ENCODE results near the gene APOBEC3B.
"Not testable (repeated sequence)": the region's sequence is repeated elsewhere in the genome, so short reads cannot be mapped to it uniquely, and the experiment has no call there.

Gene APOBEC3B

DNA sequence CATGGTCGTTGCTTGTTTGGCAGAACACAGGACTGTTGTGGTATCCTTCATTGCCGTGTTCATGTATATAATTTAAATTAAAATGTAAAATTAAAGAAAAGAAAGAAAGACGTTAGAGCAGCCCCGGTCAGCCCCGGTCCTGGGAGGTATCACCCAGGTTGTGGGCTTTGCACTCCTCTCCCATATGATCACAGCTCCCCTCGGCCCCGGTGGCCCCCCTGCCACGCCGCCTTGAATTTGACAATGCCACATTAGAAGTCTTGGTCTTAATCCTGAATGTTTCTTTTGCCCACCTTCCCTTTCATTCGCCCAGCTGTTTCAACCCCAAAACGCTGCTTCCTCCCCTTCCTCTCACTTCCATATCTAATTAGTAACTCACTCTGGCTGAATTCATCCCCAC, 13.3 kb upstream of the APOBEC3B start:
- no peak for FAIRE-seq

DNA sequence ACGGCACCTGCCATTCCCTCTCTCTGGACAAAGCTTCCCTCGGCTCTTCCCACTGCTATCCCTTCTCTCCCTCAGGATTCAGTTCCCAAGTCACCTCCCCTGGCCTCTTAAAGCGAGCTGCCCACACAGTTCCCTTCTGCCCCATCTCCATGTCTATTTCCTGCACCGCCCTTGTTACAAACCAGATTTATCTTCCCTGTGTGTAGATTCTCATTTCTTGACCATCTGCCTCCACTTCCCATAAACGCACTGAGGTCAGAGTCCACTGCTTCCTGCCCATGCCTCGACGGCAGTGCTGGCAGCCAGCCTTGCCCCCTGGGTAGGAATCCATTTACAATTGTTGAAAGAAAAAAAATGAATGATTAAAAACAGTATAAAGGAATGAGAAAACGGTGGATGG, 11.6 kb upstream of the APOBEC3B start:
- no peak for FAIRE-seq

DNA sequence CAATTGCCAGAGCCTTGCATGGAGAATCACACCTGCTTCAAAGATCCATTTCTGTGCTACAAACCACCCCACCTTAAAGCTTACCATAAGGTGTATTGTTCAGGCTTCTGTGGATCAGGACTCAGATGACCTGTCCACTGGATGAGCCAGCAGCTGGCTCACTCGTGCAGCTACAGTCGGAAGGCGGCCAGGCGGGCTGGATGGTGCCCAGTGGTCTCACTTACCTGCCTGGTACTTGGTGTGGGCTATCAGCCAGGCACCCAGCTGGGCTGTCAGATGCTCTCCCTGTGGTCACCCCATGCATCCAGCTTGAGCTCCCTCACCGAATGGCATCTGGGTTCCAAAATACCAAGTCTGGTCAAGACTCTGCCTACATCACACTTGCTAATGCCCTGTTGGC, 10.9 kb upstream of the APOBEC3B start:
- no peak for FAIRE-seq

DNA sequence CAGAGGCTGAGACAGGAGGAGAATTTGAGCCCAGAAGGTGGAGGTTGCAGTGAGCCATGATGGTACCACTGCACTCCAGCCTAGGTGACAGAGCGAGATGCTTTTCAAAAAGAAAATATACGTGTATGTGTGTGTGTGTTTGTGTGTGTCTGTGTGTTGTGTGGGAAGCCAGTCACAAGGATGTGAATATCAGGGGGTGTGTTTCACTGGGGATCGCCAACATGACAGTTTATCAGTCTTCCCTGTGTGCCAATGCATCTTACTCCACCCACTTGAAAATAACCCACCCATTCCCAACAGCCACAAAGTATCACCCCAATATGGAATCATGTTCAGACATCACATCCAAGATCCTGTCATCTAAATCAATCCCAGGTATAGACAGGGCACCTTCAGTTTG, 10.4 kb upstream of the APOBEC3B start:
- no peak for FAIRE-seq

DNA sequence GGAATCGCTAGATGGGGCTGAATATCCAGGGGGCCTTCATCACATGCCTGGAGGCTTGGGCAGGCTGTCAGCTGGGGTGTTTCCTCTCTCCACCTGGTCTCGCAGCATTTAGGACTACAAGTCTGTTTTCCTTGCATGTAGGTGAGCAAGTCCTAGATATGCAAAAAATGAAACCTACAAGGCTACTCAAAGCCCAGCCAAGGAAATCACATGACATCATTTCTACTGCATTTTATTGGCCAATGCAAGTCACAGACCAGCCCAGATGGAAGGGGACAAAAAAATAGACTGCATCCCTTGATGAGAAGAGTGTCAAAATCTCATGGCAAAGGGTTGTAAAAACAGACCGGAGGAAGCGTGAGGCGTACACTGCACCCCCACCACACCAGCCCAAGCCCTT, 9.6 kb upstream of the APOBEC3B start:
- no peak for FAIRE-seq

DNA sequence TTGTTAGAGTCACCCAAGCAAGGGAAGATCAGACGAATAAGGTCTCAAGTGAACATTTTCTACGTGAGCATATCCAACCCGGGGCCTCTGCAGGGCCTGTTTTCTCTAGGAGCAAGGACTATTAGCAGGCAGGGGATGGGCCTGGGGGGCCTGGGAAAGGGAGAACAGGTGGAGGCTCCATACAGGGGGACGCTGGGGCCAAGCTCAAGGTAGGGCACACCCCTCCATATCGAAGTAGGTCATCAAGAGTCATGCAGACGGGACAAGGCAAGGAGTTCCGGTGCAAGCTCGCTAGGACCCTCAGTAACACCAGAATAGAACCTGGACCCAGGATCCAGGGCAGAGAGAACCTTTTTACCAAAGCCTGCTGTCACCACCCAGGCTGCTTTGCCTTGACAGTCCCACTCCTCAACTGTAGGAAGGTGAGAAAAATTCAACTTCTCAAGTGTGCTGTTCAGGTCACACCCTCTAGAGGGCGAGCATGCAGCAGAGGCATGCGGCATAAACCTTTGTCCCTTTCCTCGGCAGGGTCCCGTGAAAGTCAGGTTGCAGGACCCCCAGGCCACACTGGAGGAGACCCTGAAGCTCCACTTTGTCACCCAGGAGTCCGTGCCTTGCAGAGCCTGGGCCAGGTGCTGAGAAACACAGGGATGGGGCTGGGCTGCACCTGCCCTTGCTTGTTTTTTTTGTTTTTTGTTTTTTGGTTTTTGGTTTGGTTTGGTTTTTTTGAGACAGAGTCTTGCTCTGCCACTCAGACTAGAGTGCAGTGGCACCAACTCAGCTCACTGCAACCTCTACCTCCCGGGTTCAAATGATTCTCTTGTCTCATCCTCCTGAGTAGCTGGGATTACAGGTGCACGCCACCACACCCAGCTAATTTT, 8.6 kb upstream of the APOBEC3B start:
- no peak for FAIRE-seq

DNA sequence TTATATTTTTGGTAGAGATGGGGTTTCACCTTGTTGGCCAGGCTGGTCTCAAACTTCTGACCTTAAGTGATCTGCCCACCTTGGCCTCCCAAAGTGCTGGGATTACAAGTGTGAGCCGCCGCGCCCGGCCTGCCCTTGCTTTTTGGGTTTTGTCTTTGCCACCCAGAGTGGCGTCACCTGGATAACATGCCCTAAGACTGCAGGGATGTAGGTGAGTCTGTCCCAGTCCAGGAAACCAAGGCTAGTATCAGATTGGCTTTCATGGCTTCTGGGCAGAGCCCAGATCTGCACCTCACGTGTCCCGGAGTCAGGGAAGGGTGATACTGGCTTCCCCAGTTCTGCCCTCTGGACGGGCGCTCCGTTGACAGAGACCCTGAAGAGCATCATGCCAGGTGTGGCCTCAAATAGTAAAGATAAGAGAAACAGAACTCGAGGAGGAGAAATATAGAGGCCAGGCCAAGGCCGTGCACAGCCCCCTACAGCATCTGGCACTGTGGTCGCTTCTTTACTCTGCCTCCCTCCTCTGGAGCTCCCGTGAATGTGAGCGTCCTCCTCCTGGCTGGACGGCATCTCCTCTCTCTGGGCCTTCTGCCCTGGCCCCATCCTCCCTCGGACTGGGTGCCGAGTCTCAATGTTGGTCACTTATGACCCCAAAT, 7.8 kb upstream of the APOBEC3B start:
- FAIRE-seq = no peak

DNA sequence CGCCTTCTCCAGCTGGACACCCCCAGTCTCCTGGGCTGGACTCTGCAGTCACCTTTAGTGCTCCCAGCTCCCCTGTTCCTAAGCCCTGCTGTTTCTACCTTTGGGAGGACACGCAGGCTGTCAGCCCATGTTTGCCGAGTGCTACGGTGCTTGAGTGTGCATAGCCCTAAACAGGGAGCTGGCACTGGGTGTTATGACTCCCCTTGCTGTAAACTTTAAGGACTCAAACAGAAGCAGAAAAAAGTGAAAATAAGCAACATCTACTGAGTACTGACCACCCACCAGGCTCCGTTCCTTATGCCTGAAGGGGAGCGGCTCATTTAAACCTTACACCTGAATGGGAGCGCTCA, 7.3 kb upstream of the APOBEC3B start:
- FAIRE-seq = no peak

DNA sequence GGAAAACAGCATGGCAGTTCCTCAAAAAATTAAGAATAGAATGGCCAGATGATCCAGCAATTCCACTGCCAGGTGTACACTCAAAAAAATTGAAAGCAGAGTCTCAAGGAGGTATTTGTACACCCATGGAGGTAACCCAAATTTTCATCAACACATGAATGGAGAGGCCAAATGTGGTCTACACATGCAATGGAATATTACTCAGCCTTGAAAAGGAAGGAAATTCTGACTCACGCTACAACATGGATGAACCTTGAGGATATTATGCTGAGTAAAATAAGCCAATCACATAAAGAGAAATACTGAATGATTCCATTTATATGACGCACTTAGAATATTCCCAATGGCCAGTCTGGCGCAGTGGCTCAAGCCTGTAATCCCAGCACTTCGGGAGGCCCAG, 4.9 kb upstream of the APOBEC3B start:
- FAIRE-seq = not testable (repeated sequence)

DNA sequence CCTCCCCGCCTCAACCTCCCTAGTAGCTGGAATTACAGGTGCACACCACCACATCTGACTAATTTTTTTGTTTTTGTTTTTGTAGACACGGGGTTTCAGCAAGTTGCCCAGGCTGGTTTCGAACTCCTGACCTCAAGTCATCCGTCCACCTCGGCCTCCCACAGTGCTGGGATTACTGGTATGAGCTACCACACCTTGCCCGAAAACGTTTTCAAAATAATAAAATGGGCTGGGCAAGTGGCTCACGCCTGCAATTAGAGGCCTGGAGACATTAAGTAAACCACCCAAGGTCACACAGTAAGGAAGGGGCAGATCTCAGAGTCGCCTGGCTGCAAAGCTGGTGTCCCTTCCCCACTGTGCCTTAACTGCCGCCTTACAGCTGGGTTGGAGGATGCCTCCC, 1.6 kb upstream of the APOBEC3B start:
- FAIRE-seq = not testable (repeated sequence)

DNA sequence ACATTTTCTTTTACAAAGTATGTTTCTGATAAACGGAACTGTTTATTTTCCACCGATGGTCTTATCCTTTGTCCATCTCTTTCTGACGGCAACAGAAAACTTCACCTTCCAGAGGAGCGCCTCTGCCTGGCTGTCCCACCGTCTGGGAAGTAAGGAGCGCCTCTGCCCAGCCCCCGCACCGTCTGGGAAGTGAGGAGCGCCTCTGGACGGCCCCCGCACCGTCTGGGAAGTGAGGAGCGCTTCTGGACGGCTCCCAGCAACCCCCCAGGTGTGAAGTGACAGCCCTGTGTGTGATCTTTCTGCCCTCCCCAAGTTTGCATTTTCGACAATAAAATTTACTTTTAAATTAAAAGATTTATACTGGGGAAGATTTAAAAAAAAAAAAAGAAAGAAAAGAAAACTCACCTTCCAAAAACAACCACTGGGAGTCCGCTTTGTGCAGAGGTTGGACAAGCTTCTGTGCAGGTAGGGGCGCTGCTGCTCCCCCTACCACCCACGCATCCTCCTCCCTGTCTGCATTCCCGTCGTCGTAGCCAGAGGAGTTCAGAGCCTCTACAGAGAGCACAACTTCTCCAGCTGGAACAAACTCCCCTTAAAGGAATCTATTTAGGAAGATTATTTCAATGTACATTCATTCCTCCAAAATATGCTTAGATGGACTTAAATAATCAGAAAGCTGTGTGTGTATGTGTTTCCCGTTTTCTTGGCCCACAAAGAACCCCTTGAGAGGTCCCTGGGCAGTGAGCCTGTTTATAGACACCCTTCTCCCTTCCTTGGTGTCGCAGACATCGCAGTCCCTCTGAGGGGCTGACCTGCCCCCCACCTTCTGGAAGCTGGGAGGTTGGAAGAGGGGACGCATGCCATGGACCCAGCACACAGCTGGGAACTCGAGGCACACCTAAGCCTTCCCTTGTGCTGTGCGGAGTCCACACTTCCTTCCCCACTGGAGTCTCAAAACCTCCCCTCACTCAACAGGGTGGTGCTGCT, 849 bp upstream of the APOBEC3B start:
- FAIRE-seq = peak; percentile 34

DNA sequence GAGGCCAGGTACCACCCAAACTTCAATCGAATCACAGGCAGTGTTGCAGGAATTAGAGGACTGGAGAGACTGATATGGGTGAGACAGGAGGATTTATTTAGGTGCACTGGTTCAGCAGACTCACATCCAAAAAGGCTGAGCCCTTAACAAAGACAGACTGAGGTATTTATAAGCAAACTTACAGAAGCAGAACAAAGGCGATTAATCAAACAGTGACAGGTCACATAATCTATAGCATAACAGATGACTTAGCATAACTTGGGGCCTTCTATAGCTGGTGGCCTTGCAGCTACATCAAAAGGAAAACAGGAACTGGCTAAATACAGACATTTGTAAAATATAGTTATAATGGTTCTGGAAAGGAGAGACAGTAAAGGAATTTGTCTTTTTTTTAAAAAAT, 2.1 kb downstream of the APOBEC3B start:
- FAIRE-seq = no peak

DNA sequence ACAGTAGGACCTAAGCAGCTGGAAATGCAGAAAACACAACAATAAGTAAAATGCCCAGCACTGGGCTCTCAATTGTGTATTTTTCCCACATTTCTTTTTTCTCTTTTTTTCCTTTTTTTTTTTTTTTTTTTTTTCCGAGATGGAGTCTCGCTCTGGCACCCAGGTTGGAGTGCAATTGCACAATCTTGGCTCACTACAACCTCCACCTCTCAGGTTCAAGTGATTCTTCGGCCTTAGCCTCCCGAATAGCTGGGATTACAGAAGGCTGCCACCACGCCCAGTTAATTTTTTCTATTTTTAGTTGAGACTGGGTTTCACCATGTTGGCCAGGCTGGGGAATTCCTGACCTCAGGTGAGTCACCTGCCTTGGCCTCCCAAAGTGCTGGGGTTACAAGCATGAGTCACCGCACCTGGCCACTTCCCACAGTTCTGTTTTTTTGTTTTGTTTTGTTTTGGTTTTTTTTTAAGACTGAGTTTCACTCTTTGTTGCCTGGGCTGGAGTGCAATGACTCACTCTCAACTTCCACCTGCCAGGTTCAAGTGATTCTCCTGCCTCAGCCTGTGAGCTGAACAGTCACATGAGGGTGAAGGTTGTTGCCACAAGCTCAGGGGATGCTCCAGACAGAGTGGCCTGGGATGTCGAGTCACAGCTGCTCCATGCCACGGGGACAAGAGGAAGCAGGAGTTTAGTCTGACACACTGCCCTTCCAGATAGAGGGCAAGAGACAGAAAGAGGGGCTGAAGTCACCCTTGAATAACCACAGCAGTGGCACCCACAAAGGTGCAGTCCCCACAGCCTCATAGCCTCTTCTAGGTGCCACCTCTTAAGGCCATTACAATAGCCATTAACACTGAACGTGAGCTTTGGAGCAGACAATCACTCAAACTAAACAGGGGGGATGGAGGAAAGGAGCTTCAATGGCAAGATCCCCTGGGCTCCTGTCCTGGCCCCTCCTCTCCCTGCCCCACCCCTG, 2.9 kb downstream of the APOBEC3B start:
- not testable (repeated sequence) for FAIRE-seq

DNA sequence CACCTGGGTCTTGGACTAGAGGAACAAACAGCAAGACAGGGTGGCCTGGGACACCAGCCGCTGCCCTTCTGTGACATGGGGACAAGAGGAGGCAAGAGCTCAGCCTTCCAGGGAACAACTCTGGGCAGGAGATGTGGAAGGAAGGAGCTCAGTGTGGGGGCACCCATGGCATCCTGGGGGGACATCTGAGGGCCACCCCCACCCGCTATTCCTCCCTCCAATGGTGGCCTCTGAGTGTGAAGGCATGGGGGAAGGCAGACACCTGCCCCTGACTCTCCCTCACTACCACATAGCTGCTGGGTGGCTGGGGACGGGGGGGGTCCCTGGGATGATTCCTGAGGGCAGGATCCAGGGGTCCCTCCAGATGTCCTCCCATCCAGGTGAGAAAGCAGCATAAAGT, 4.5 kb downstream of the APOBEC3B start:
- FAIRE-seq = no peak

DNA sequence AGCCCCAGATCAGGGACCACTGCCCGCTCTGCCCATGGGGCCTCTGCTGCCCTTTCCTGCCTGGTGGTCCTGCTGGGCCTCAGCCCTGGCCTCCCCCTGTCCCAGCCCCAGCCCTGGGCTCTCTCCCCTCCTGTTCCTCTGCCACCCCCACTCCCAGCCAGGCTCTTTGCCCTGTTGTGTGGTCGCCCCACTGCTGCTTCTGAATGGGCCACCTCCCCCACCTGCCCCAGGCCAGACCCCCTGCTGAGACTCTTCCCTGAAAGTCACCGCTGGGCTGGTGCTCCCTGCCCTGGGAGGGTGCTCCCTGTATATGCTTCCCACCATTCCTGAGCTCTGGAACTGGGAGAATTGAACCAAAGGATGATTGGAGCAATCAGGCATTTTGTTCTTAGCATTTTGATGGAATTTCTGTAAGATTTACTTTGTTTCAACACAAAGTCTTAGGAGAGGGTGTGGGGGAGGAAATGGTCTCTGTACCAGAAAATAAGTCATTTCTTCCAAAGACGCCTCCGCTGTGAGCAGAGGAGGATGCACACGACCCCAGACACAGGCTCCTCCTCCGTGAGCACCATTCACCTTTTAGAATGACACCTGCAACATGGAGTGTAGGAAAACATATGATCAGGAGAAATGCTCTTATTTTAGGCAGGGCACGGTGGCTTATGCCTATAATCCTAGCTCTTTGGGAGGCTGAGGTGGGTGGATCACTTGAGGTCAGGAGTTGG, 5.2 kb downstream of the APOBEC3B start:
- FAIRE-seq = no peak

DNA sequence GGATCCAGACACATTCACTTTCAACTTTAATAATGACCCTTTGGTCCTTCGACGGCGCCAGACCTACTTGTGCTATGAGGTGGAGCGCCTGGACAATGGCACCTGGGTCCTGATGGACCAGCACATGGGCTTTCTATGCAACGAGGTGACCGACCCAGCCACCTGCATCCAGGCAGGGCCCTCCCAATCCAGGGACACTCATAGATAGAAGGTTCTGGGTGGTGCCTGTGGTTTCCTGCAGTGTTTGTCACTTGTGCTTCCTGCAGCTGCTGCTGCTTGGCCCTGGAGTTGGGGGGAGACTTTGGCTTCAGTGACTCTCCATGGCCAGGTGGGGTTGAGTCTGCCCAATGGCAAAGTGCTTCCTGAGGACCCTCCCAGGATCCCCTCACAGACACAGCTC, 7.3 kb downstream of the APOBEC3B start:
- no peak for FAIRE-seq

DNA sequence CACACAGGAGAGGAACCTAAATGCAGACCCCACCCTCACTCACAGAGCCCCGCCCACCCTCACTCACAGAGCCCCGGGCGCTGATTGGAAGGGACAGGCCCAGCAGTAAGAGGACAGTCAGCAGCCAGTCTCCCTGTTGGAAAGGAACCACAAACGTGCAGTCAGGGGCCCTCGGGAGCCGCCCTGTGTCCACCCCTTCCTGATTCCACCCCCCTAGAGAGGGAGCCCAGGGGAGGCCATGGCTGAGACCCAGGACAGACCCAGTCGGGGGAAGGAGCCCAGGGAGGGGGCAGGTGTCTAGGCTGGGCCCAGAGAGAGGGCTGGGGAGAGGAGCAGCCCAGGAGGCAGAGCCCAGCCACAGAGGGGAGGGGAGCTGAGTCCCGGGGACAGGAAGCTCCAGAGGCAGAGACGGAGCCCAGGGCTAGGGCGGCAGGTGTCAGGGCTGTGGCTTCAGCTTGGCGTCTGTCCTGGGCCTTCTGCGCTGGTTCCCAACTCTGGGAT, 10.8 kb downstream of the APOBEC3B start:
- FAIRE-seq = not testable (repeated sequence)

DNA sequence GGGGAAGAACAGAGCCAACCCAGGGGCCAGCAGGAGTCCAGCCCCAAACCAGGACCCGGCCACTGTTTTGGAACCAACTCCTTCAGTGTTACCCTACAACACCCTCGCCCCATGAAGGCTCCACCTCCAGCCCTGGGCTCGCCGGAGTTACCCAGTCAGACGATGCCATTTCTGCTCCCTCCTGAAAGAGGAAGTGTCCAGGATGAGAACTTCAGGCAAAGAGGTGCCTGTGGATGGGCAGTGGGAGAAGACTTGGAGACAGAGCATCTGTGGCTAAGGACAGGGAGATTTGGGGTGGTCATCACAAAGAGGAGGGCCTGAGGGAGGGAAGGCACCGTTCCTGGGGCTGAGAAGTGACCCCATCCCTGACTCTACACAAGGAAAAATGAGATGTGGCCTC, 14.0 kb downstream of the APOBEC3B start:
- no peak for FAIRE-seq

DNA sequence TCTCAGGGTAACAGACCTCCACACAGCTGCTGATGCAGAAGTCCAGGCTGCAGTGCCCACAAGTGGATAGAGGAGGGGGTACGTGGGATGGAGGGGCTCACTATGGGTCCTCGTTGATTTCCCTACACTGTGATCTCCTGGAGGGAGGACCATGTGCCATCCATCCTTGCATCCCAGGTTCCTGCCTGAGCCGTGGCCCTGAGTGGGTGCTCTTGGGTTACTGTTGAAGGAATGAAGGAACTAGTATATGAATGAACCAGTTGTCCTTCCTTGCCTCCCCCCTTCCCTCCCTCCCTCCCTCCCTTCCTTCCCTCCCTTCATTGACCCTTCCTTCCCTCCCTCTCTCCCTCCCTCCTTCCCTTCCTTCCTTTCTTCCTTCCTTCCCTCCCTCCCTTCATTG, 15.4 kb downstream of the APOBEC3B start:
- no peak for FAIRE-seq

DNA sequence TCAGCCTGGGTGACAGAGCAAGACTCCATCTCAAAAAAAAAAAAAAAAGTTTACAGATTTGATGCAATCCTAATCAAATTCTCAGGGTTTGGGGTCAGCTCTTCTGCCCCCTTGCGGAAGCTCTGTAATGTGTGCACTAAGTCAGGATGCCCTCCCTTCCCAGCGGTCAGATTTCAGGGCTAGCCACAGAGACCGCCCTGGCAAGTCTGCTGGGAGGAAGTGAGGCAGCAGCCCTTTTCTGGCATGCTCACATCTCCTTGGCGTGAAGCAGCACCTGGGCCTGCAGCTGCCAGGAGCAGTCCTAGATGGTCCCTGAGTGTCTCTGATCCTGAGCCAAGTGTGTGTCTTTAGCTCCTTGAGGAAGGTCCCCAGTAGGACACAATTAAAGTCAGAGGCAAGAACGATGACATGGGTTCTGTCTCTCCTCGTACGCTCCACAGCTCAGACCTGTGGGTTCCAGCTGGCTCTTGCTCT, 21.1 kb downstream of the APOBEC3B start:
- peak; percentile 33 for FAIRE-seq

DNA sequence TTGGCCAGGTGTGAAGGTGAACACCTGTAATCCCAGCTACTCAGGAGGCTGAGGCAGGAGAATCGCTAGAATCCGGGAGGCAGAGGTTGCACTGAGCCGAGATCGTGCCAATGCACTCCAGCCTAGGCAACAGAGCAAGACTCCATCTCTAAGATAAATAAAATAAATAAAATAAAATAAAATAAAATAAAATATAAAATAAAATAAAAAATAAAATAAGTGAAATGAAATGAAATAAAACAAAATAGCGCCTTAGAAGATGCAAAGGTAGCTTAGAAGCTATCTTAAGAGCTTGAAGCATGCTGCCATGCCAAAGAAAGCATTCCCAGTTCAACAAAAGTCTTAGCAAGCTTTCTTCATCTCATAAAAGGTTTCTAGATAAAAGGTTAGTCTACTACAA, 25.0 kb downstream of the APOBEC3B start:
- no peak for FAIRE-seq

Measured in G401.6 (cell line).